ENCODE results near the gene PPP6R3.
"Not testable (repeated sequence)": the region's sequence is repeated elsewhere in the genome, so short reads cannot be mapped to it uniquely, and the experiment has no call there.

Gene PPP6R3

DNA sequence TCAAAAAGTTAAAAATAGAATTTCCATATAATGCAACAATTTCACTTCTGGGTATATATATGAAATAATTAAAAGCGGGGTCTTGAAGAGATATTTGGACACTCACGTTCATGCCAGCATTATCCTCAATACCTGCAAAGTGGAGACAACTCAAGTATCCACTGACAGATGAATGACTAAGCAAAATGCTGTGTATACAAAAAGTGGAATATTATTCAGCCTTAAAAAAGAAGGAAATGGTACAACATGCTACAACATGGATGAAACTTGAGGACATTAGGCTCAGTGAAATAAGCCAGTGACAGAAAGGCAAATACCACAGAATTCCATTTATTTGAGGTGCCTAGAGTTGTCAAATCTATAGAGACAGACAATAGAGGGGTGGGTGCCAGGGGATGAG lies 161.3 kb downstream of the PPP6R3 start:
- no peak for DNase-seq (ENCODE audit: low read depth in 2 of 2)
- TF ChIP-seq, protein P1, sequence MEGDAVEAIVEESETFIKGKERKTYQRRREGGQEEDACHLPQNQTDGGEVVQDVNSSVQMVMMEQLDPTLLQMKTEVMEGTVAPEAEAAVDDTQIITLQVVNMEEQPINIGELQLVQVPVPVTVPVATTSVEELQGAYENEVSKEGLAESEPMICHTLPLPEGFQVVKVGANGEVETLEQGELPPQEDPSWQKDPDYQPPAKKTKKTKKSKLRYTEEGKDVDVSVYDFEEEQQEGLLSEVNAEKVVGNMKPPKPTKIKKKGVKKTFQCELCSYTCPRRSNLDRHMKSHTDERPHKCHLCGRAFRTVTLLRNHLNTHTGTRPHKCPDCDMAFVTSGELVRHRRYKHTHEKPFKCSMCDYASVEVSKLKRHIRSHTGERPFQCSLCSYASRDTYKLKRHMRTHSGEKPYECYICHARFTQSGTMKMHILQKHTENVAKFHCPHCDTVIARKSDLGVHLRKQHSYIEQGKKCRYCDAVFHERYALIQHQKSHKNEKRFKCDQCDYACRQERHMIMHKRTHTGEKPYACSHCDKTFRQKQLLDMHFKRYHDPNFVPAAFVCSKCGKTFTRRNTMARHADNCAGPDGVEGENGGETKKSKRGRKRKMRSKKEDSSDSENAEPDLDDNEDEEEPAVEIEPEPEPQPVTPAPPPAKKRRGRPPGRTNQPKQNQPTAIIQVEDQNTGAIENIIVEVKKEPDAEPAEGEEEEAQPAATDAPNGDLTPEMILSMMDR (IDR thresholded peaks at IDR 0.05; ENCODE audit: low read depth, low read length) = no peak

DNA sequence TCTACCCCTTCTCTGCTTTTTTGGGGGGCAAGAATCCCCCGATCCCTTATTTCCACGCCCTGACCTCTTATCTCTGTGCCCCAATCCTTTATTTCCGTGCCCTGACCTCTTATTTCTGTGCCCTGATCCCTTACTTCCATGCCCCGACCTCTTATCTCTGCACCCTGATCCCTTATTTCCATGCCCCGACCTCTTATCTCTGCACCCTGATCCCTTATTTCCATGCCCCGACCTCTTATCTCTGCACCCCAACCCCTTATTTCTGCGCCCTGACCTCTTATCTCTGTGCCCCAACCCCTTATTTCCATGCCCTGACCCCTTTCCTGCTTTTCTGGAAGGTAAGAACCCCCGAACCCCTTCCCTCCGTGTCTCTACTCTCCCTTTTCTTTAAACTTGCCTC lies 163.2 kb downstream of the PPP6R3 start:
- DNase-seq (ENCODE audit: low read depth in 2 of 2); H3K4me3 ChIP-seq (replicated peaks in 1 of 2; ENCODE audit: low read depth in 2 of 2, low read length in 2 of 2): not testable (repeated sequence)

More for the DNA sequence above, 161.3 kb downstream of the PPP6R3 start:
- no peak overlapping the region for H3K4me3 ChIP-seq (replicated peaks in 1 of 2; ENCODE audit: low read depth in 2 of 2, low read length in 2 of 2)

- not testable (repeated sequence) for DNase-seq (ENCODE audit: low read depth in 2 of 2); H3K4me3 ChIP-seq (replicated peaks in 1 of 2; ENCODE audit: low read depth in 2 of 2, low read length in 2 of 2)
Measured at GRCh38 chr11:68625069-68625468, 164.5 kb downstream of the PPP6R3 start.

DNA sequence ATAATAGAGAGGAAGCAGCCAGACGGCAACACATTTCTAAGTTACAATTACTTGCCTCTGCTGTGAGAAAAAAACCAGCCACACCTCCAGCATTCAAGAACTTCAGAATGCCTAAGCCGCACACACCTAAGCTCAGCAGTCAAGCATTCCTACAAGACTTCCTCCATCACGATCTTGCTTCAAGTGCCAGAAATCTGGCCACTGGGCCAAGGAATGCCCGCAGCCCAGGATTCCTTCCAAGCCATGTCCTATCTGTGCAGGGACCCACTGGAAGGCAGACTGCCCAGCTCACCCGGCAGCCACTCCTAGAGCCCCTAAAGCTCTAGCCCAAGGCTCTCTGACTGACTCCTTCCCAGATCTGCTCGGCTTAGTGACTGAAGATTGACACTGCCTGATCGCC lies 165.7 kb downstream of the PPP6R3 start:
- not testable (repeated sequence) for DNase-seq (ENCODE audit: low read depth in 2 of 2); H3K4me3 ChIP-seq (replicated peaks in 1 of 2; ENCODE audit: low read depth in 2 of 2, low read length in 2 of 2)

- not testable (repeated sequence) for DNase-seq (ENCODE audit: low read depth in 2 of 2); H3K4me3 ChIP-seq (replicated peaks in 1 of 2; ENCODE audit: low read depth in 2 of 2, low read length in 2 of 2)
Measured at GRCh38 chr11:68628837-68629236, 168.3 kb downstream of the PPP6R3 start.

DNA sequence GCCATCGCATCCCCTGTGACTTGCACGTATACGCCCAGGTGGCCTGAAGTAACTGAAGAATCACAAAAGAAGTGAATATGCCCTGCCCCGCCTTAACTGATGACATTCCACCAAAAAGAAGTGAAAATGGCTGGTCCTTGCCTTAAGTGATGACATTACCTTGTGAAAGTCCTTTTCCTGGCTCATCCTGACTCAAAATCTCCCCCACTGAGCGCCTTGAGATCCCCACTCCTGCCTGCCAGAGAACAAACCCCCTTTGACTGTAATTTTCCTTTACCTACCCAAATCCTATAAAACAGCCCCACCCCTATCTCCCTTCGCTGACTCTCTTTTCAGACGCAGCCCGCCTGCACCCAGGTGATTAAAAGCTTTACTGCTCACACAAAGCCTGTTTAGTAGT lies 171.8 kb downstream of the PPP6R3 start:
- not testable (repeated sequence) for H3K4me3 ChIP-seq (replicated peaks in 1 of 2; ENCODE audit: low read depth in 2 of 2, low read length in 2 of 2); DNase-seq (ENCODE audit: low read depth in 2 of 2)

DNA sequence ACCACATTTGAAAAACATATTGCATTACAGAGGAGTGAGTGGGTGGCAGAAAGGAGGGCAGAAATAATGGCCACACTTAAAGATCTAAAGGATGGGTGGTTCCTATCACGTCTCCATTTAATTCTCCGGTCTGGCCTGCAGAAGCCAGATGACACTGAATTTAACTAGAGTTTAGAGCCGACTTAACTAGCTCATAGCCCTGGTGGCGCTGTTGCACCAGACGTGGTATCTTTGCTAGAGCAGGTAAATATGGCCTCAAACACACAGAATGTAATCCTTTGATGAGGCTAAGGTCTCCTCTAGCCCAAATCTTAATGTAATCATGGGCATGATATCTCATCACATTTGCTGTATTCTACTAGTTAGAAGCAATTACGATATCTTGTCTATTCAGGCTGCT lies 172.2 kb downstream of the PPP6R3 start:
- no peak overlapping the region for H3K4me3 ChIP-seq (replicated peaks in 1 of 2; ENCODE audit: low read depth in 2 of 2, low read length in 2 of 2)
- DNase-seq (ENCODE audit: low read depth in 2 of 2) = peak; percentile 77 to 78
- TF ChIP-seq, protein P1 (IDR thresholded peaks at IDR 0.05; ENCODE audit: low read depth, low read length) = peak; percentile 64

- DNase-seq (ENCODE audit: low read depth in 2 of 2); H3K4me3 ChIP-seq (replicated peaks in 1 of 2; ENCODE audit: low read depth in 2 of 2, low read length in 2 of 2): not testable (repeated sequence)
Measured at GRCh38 chr11:68634606-68635005, 174.1 kb downstream of the PPP6R3 start.

GRCh38 chr11:68635172-68635571 lies 174.6 kb downstream of the PPP6R3 start:
- not testable (repeated sequence) for H3K4me3 ChIP-seq (replicated peaks in 1 of 2; ENCODE audit: low read depth in 2 of 2, low read length in 2 of 2)

GRCh38 chr11:68635883-68636282 lies 175.3 kb downstream of the PPP6R3 start:
- not testable (repeated sequence) for H3K4me3 ChIP-seq (replicated peaks in 1 of 2; ENCODE audit: low read depth in 2 of 2, low read length in 2 of 2); DNase-seq (ENCODE audit: low read depth in 2 of 2)

More at GRCh38 chr11:68635172-68635571, 174.6 kb downstream of the PPP6R3 start:
- not testable (repeated sequence) for DNase-seq (ENCODE audit: low read depth in 2 of 2)

DNA sequence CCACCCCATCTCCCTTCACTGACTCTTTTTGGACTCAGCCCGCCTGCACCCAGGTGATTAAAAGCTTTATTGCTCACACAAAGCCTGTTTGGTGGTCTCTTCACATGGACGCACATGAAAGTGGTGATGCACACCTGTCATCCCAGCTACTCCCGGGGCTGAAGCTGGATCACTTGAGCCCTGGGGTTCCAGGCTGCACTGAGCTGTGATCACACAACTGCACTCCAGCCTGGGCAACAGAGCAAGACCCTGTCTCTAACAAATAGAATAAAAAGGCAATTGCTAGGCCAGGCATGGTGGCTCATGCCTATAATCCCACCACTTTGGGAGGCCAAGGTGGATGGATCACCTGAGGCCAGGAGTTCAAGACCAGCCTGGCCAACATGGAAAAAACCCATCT lies 178.8 kb downstream of the PPP6R3 start:
- DNase-seq (ENCODE audit: low read depth in 2 of 2); H3K4me3 ChIP-seq (replicated peaks in 1 of 2; ENCODE audit: low read depth in 2 of 2, low read length in 2 of 2): not testable (repeated sequence)

GRCh38 chr11:68641880-68642279 lies 181.3 kb downstream of the PPP6R3 start:
- no peak for DNase-seq (ENCODE audit: low read depth in 2 of 2)
- H3K4me3 ChIP-seq (replicated peaks in 1 of 2; ENCODE audit: low read depth in 2 of 2, low read length in 2 of 2) = no peak overlapping the region
- TF ChIP-seq, protein P1 (IDR thresholded peaks at IDR 0.05; ENCODE audit: low read depth, low read length) = no peak
